ENCODE measurements around the gene NTF4.

NTF4 gene

DNA sequence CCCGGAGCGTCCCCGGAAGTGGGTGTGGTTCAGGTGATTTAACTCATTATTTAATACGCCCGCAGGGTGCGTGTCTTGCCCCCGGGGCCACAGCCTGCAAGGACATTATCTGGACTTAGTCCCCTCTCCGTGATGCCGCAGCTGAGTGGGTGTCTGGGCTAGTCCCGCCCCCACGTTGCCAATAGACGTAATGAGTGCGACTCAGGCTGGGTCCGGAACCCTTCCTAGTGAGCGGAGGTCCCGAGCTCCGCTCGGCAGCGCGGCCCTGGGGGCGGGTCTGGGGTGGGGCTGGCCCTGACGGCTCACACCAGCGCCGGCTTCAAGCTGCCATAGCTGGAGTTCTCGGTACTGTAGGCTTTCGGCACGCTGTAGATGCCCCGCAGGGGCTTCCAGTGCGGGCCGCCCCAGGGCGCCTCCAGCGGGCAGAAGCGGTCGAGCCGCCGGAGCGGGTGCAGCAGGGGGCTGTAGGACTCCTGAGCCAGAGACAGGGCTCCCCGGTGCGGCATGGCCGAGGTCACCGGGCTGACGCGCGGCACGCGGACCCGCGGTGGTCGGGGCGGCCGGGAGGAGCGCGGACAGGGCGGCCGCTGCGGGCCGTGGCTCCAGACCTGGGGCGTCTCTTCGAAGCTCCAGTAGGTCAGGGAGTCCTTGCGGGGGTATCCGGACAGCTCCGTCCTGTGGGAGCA, 46.8 kb downstream of the NTF4 start:
- Histone ChIP-seq H3K4me3 (IDR thresholded peaks at IDR 0.05; ENCODE audit: insufficient read depth, low read depth, low read length) (no peak overlapping the region), H3K9ac (no peak overlapping the region; the same call in 1 of the 2 replicates), H4K20me1 (ENCODE audit: insufficient read depth) (no peaks in the 10 kb centered on the region), H3K27me3 (ENCODE audit: insufficient read depth, low read depth) (peaks cover 30% of the 10 kb centered on the region), H3K36me3 (ENCODE audit: insufficient read depth) (no peaks in the 10 kb centered on the region), H3K4me1 (ENCODE audit: low read depth, poor library complexity, severe bottlenecking) (no peaks in the 10 kb centered on the region), H3K27ac (no peak overlapping the region), H3K79me2 (ENCODE audit: insufficient read depth, low read depth) (no peaks in the 10 kb centered on the region), H3K4me2 (peak overlapping the region; percentile 73), H2AFZ (ENCODE audit: low read depth) (peak overlapping the region; percentile 14; the same call in 1 of the 2 replicates)
- TF ChIP-seq, protein P1, sequence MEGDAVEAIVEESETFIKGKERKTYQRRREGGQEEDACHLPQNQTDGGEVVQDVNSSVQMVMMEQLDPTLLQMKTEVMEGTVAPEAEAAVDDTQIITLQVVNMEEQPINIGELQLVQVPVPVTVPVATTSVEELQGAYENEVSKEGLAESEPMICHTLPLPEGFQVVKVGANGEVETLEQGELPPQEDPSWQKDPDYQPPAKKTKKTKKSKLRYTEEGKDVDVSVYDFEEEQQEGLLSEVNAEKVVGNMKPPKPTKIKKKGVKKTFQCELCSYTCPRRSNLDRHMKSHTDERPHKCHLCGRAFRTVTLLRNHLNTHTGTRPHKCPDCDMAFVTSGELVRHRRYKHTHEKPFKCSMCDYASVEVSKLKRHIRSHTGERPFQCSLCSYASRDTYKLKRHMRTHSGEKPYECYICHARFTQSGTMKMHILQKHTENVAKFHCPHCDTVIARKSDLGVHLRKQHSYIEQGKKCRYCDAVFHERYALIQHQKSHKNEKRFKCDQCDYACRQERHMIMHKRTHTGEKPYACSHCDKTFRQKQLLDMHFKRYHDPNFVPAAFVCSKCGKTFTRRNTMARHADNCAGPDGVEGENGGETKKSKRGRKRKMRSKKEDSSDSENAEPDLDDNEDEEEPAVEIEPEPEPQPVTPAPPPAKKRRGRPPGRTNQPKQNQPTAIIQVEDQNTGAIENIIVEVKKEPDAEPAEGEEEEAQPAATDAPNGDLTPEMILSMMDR (conservative IDR thresholded peaks at IDR 0.05; ENCODE audit: low read depth, low read length) = peak; percentile 53

DNA sequence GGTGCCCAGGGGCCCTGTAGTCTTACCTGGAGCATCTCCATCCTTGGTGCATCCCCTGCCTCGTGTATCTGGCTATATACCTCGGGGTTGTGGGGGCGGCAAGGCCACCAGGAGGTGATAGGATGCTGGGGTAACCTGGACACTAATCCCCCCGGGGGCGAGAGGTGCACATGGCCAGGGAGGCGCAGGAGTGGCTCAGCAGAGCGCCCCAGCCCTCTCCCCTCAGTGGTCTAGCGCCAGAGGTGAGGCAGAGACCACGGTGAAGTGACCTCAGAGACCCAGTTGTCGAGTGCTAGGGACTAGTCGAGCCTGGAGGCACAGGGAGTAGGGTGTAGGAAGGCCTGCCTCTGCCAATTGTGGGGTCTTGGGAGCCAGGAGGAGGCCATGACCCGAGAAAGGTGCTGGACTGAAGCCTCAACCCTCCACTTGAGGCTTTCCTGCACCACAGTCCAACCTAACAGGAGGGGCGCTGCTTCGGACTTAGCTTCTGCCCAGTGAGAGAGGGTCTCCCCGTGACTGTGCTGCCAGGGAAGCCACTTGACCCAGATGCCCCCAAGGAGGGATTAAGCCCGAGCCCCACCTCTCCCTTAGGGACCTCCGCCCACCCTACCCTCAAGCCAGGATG, 47.5 kb downstream of the NTF4 start, which contains the start of gene LHB:
Gene LHB (minus strand): TSS at position 51 of the 625 bp plus-strand sequence. CDS start 10 bp downstream, at position 41.
- Histone ChIP-seq H3K27ac (no peak within 1 kb of the TSS), H3K4me3 (IDR thresholded peaks at IDR 0.05; ENCODE audit: insufficient read depth, low read depth, low read length) (no peak within 1 kb of the TSS), H3K36me3 (ENCODE audit: insufficient read depth) (no peaks in the 10 kb centered on the region), H4K20me1 (ENCODE audit: insufficient read depth) (no peaks in the 10 kb centered on the region), H3K9ac (no peak within 1 kb of the TSS), H3K79me2 (ENCODE audit: insufficient read depth, low read depth) (no peaks in the 10 kb centered on the region), H3K27me3 (ENCODE audit: insufficient read depth, low read depth) (peaks cover 29% of the 10 kb centered on the region), H2AFZ (ENCODE audit: low read depth) (peak within 1 kb of the TSS; percentile 14; the same call in 1 of the 2 replicates), H3K4me2 (peak within 1 kb of the TSS; percentile 73), H3K4me1 (ENCODE audit: low read depth, poor library complexity, severe bottlenecking) (no peaks in the 10 kb centered on the region)
- TF ChIP-seq, protein P1 (conservative IDR thresholded peaks at IDR 0.05; ENCODE audit: low read depth, low read length) = no peak

GRCh38 chr19:49016067-49016839, 48.4 kb downstream of the NTF4 start:
- Histone ChIP-seq H4K20me1 (ENCODE audit: insufficient read depth) (no peaks in the 10 kb centered on the region), H3K36me3 (ENCODE audit: insufficient read depth) (no peaks in the 10 kb centered on the region), H3K4me2 (no peak overlapping the region), H3K27me3 (ENCODE audit: insufficient read depth, low read depth) (peaks cover 26% of the 10 kb centered on the region), H3K4me1 (ENCODE audit: low read depth, poor library complexity, severe bottlenecking) (no peaks in the 10 kb centered on the region), H3K79me2 (ENCODE audit: insufficient read depth, low read depth) (no peaks in the 10 kb centered on the region), H3K27ac (no peak overlapping the region), H3K4me3 (IDR thresholded peaks at IDR 0.05; ENCODE audit: insufficient read depth, low read depth, low read length) (no peak overlapping the region), H3K9ac (no peak overlapping the region), H2AFZ (ENCODE audit: low read depth) (no peak overlapping the region)
- TF ChIP-seq, protein P1 (conservative IDR thresholded peaks at IDR 0.05; ENCODE audit: low read depth, low read length) = no peak

DNA sequence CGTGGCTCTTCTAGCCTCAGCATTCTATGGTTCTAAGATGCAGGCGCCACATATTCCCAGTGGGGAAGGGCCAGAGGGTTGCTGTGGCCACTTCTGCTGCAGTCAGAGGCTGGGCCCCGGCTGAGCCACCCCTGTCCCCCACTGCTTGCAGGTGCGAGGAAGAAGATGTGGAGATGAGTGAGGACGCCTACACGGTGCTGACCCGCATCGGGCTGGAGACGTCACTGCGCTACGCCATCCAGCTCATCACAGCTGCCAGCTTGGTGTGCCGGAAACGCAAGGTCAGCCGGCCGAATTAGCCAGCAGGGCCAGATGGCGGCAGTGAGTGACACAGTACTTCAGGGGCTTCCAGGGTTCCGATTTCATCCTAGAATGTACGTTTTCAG, 49.8 kb downstream of the NTF4 start:
- TF ChIP-seq, protein P1 (conservative IDR thresholded peaks at IDR 0.05; ENCODE audit: low read depth, low read length) = no peak
- Histone ChIP-seq H3K4me3 (IDR thresholded peaks at IDR 0.05; ENCODE audit: insufficient read depth, low read depth, low read length) (no peak overlapping the region), H3K27ac (no peak overlapping the region), H3K4me2 (no peak overlapping the region), H3K27me3 (ENCODE audit: insufficient read depth, low read depth) (peaks cover 13% of the 10 kb centered on the region), H3K4me1 (ENCODE audit: low read depth, poor library complexity, severe bottlenecking) (no peaks in the 10 kb centered on the region), H3K9ac (no peak overlapping the region), H2AFZ (ENCODE audit: low read depth) (no peak overlapping the region), H4K20me1 (ENCODE audit: insufficient read depth) (no peaks in the 10 kb centered on the region), H3K79me2 (ENCODE audit: insufficient read depth, low read depth) (no peaks in the 10 kb centered on the region), H3K36me3 (ENCODE audit: insufficient read depth) (no peaks in the 10 kb centered on the region)
